ENCODE data around the gene IL10RA.

DNA sequence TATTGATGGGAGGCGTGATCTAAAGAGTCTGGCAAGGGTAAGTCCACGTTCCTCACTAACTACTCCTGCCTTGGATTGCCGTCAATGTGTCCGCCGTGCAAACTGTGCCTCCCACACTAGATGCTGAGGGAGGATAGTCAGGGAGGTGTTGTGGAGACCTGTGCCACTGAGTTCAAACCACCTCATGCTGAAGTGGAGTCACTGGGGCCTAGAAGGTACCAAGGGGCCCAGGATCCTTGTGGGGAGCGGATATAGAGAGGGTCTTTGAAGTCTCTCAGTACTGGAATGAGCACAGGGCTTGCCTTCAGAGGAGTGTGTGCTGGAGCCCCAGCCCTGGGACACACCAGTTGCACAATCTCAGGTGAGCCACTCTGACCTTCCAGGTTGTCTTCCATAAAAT lies 63.6 kb downstream of the IL10RA start:
- TF ChIP-seq, protein P1, sequence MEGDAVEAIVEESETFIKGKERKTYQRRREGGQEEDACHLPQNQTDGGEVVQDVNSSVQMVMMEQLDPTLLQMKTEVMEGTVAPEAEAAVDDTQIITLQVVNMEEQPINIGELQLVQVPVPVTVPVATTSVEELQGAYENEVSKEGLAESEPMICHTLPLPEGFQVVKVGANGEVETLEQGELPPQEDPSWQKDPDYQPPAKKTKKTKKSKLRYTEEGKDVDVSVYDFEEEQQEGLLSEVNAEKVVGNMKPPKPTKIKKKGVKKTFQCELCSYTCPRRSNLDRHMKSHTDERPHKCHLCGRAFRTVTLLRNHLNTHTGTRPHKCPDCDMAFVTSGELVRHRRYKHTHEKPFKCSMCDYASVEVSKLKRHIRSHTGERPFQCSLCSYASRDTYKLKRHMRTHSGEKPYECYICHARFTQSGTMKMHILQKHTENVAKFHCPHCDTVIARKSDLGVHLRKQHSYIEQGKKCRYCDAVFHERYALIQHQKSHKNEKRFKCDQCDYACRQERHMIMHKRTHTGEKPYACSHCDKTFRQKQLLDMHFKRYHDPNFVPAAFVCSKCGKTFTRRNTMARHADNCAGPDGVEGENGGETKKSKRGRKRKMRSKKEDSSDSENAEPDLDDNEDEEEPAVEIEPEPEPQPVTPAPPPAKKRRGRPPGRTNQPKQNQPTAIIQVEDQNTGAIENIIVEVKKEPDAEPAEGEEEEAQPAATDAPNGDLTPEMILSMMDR (IDR thresholded peaks at IDR 0.05), result no peak
- TF ChIP-seq POLR2A (IDR thresholded peaks at IDR 0.05), result no peak

Data from body of pancreas (tissue), 4 donors.